Liver (tissue), 3 donors: ENCODE measurements around the gene GGA1.

Experiments
- CTCF ChIP-seq: fragments of 150-350 bp; IDR thresholded peaks from 2 replicates; pipeline ENCODE4 v1.5.1; 2017; ENCODE audit warnings: improper control_type of control experiment, low read depth, low read length; ENCODE audit not compliant: missing input control
- FOXA1 ChIP-seq: IDR thresholded peaks from 2 replicates; pipeline ENCODE4 v1.6.1; 2016; ENCODE audit warnings: antibody characterized with exemption
- FOXA2 ChIP-seq: IDR thresholded peaks from 2 replicates; pipeline ENCODE4 v1.6.1; 2016; ENCODE audit warnings: antibody characterized with exemption
- GABPA ChIP-seq, 2 donors: IDR thresholded peaks in 1 of 2; conservative IDR thresholded peaks in 1 of 2; 2 replicates each; pipeline ENCODE4 v1.6.1; 2016; ENCODE audit warnings: antibody characterized with exemption in 2 of 2, mild to moderate bottlenecking in 1 of 2, moderate library complexity in 1 of 2
- JUND ChIP-seq, 2 donors: IDR thresholded peaks; 2 replicates each; pipeline ENCODE4 v1.6.1; 2016; ENCODE audit warnings: antibody characterized with exemption in 2 of 2
- RAD21 ChIP-seq, 2 donors: IDR thresholded peaks; 2 replicates each; pipeline ENCODE4 v1.6.1; 2016; ENCODE audit warnings: antibody characterized with exemption in 2 of 2, mild to moderate bottlenecking in 2 of 2
- RXRA ChIP-seq, 2 donors: IDR thresholded peaks; 2 replicates each; pipeline ENCODE4 v1.6.1; 2017 to 2018; ENCODE audit warnings: antibody characterized with exemption in 2 of 2, mild to moderate bottlenecking in 1 of 2
- SP1 ChIP-seq: IDR thresholded peaks from 2 replicates; pipeline ENCODE4 v1.6.1; 2018; ENCODE audit warnings: antibody characterized with exemption, mild to moderate bottlenecking
- TAF1 ChIP-seq: conservative IDR thresholded peaks from 2 replicates; pipeline ENCODE4 v1.6.1; 2016; ENCODE audit warnings: antibody characterized with exemption, mild to moderate bottlenecking
- YY1 ChIP-seq: IDR thresholded peaks from 2 replicates; pipeline ENCODE4 v1.6.1; 2016; ENCODE audit warnings: antibody characterized with exemption, mild to moderate bottlenecking
- TF ChIP-seq, protein P1 (sequence below): IDR thresholded peaks from 2 replicates; pipeline ENCODE4 v1.6.1; 2016; ENCODE audit warnings: antibody characterized with exemption
- TF ChIP-seq, protein P2 (sequence below): IDR thresholded peaks from 2 replicates; pipeline ENCODE4 v1.6.1; 2016; ENCODE audit warnings: antibody characterized with exemption, mild to moderate bottlenecking
- donor health status: healthy.
- donor health status: healthy.

DNA sequence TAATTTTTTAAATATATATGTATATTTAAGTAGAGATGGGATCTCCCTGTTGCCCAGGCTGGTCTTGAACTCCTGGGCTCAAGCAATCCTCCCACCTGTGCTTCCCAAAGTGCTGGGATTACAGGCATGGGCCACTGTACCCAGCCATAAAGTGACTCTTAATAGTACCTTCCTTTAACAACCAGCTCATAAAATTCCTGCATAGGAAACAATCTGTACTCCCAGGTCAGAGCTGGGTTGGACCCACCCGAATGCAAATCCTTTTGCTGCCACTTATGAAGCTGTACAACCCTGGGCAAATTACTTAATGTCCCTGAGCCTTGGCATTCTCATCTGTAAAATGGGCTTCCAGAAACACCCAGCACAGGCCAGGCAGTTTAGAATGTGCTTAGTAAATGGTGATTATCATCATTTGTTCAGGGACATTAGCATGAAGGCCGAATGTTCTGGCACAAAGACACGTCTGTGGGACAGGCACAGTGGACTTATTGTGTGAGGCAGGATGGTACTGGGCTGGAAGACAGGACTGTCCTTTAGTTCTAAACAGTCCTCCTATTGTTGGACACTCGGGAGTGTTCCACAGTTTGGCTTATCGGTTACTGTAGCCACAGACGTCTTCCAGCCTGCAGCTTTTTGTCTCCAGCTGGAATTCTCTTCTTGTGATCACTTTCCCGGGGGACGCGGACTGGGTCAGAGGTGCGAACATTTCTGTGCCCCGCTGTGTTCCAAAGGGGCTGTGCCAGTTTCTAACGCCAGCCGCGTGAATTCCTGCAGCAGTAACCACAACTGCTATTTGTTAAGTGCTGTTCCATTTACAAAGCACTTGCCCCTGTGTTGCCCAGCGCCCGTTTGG lies 55.8 kb downstream of the GGA1 start:
- TF ChIP-seq, protein P1, sequence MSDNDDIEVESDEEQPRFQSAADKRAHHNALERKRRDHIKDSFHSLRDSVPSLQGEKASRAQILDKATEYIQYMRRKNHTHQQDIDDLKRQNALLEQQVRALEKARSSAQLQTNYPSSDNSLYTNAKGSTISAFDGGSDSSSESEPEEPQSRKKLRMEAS, result no peak
- TF ChIP-seq, protein P2, sequence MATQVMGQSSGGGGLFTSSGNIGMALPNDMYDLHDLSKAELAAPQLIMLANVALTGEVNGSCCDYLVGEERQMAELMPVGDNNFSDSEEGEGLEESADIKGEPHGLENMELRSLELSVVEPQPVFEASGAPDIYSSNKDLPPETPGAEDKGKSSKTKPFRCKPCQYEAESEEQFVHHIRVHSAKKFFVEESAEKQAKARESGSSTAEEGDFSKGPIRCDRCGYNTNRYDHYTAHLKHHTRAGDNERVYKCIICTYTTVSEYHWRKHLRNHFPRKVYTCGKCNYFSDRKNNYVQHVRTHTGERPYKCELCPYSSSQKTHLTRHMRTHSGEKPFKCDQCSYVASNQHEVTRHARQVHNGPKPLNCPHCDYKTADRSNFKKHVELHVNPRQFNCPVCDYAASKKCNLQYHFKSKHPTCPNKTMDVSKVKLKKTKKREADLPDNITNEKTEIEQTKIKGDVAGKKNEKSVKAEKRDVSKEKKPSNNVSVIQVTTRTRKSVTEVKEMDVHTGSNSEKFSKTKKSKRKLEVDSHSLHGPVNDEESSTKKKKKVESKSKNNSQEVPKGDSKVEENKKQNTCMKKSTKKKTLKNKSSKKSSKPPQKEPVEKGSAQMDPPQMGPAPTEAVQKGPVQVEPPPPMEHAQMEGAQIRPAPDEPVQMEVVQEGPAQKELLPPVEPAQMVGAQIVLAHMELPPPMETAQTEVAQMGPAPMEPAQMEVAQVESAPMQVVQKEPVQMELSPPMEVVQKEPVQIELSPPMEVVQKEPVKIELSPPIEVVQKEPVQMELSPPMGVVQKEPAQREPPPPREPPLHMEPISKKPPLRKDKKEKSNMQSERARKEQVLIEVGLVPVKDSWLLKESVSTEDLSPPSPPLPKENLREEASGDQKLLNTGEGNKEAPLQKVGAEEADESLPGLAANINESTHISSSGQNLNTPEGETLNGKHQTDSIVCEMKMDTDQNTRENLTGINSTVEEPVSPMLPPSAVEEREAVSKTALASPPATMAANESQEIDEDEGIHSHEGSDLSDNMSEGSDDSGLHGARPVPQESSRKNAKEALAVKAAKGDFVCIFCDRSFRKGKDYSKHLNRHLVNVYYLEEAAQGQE, result no peak
- TF ChIP-seq CTCF (no peak), RAD21 (IDR thresholded peaks at IDR 0.05) (no peak), GABPA (IDR thresholded peaks at IDR 0.05 in 1 of 2, conservative IDR thresholded peaks at IDR 0.05 in 1 of 2) (no peak), FOXA1 (no peak), YY1 (no peak), FOXA2 (no peak), SP1 (no peak), JUND (IDR thresholded peaks at IDR 0.05) (no peak), RXRA (IDR thresholded peaks at IDR 0.05) (no peak), TAF1 (no peak)
